HUES48 (cell line): ENCODE data around the gene YTHDF2.
"Not testable (repeated sequence)": the region's sequence is repeated elsewhere in the genome, so short reads cannot be mapped to it uniquely, and the experiment has no call there.

Experiments used
- H3K27ac ChIP-seq: one replicate; pipeline ENCODE4 v1.7.0; 2013; ENCODE audit warnings: low read depth, low read length, inconsistent platforms
- H3K27me3 ChIP-seq: 2 replicates; pipeline ENCODE4 v1.6.1; 2013; ENCODE audit warnings: mild to moderate bottlenecking, low read length; ENCODE audit not compliant: control insufficient read depth, insufficient read depth
- H3K36me3 ChIP-seq: 2 replicates; pipeline ENCODE4 v1.6.1; 2013; ENCODE audit warnings: low read length; ENCODE audit not compliant: control insufficient read depth, insufficient read depth
- H3K4me1 ChIP-seq: 2 replicates; pipeline ENCODE4 v1.6.1; 2013; ENCODE audit warnings: mild to moderate bottlenecking, low read length; ENCODE audit not compliant: control insufficient read depth, insufficient read depth
- H3K4me3 ChIP-seq: 2 replicates; pipeline ENCODE4 v1.5.1; 2013; ENCODE audit warnings: mild to moderate bottlenecking, low read depth, low read length
- H3K9ac ChIP-seq: 2 replicates; pipeline ENCODE4 v1.6.1; 2013; ENCODE audit warnings: mild to moderate bottlenecking, low read depth, low read length, moderate library complexity
- H3K9me3 ChIP-seq: 2 replicates; pipeline ENCODE4 v1.6.1; 2013; ENCODE audit warnings: low read length; ENCODE audit not compliant: control insufficient read depth, insufficient read depth

YTHDF2 gene

DNA sequence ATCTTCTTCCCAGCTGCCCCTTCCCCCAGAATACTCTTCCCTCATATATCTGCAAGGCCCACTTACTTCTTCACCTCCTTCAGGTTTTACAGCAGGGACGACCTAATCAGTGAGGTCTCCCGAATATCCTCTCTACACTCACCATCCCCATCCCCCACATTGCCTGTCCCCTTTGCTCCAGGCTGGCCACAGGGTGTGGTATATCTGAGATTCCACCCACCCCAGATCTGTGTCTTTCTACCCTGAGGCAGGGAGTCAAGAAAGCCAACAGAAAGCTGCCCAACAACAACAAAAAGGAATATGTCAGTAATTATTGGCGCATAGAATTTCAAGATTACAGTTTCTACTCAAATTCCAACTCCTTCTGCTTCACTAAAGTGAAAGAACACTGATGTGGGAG, 45.3 kb downstream of the YTHDF2 start:
- Histone ChIP-seq H3K4me1 (no peaks in the 10 kb centered on the region), H3K4me3 (no peak overlapping the region), H3K27ac (no peak overlapping the region), H3K9me3 (no peaks in the 10 kb centered on the region), H3K36me3 (no peaks in the 10 kb centered on the region), H3K27me3 (no peaks in the 10 kb centered on the region), H3K9ac (no peak overlapping the region)

DNA sequence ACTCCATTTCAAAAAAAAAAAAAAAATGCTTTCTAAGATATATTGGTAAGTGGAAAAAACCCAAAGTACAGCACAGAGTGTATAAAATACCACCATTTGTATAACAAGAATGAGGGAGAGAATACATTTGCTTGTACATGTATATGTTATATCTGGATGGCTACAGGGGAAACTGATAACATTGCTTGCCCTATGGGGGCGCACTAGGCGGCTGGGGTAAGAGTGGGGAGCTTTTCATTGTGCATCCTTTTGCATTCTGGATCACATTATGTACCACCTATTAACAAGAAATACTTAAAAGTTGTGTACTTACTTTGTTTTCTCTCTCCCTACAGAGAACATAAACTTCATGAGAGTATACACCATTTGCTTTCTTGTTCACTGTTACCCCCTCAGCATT, 46.6 kb downstream of the YTHDF2 start:
- no peaks in the 10 kb centered on the region for H3K36me3 ChIP-seq
- no peaks in the 10 kb centered on the region for H3K4me1 ChIP-seq
- no peak overlapping the region for H3K9ac ChIP-seq
- H3K27me3 ChIP-seq: no peaks in the 10 kb centered on the region
- no peaks in the 10 kb centered on the region for H3K9me3 ChIP-seq
- no peak overlapping the region for H3K4me3 ChIP-seq
- no peak overlapping the region for H3K27ac ChIP-seq

DNA sequence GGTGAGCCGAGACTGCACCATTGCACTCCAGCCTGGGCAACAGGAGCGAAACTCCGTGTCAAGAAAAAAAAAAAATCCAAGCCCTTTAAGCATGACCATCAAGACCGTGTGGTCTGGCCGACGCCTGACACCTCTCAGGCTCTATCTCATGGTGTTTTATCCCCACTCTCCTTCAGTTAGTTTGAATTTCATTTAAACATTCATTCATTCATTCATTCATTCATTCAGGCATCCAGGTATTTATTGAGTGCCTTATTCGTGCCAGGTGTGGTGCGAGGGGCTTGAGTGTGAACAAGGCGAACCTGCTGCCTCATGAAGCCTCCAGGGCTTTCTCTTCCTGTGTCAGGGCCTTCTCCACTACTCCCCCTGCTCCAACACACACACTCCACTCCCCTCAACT, 52.7 kb downstream of the YTHDF2 start:
- Histone ChIP-seq H3K4me1 (peaks cover 6% of the 10 kb centered on the region; the same call in 1 of the 2 replicates), H3K9me3 (no peaks in the 10 kb centered on the region), H3K9ac (no peak overlapping the region), H3K4me3 (no peak overlapping the region), H3K36me3 (no peaks in the 10 kb centered on the region), H3K27me3 (no peaks in the 10 kb centered on the region), H3K27ac (no peak overlapping the region)

DNA sequence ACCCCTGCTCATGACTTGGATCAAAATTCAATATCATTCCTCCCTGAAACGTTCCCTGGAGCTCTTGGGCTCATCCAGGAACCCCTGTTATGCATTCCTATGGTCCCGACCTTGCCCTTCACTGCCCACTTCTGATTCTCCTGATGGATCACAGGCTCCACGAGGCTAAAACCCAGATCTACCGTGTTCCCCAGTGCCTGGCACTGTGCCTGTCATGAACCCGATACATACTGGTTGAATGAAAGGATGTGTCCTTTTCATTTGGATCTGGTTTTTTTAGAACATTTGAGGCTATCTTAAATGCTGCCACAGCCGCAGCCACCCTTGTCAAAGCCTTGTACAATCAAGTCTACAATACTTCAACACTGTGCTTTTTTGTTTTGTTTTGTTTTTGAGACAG, 53.1 kb downstream of the YTHDF2 start:
- H3K4me3 ChIP-seq: no peak overlapping the region
- H3K9me3 ChIP-seq: no peaks in the 10 kb centered on the region
- H3K27me3 ChIP-seq: no peaks in the 10 kb centered on the region

DNA sequence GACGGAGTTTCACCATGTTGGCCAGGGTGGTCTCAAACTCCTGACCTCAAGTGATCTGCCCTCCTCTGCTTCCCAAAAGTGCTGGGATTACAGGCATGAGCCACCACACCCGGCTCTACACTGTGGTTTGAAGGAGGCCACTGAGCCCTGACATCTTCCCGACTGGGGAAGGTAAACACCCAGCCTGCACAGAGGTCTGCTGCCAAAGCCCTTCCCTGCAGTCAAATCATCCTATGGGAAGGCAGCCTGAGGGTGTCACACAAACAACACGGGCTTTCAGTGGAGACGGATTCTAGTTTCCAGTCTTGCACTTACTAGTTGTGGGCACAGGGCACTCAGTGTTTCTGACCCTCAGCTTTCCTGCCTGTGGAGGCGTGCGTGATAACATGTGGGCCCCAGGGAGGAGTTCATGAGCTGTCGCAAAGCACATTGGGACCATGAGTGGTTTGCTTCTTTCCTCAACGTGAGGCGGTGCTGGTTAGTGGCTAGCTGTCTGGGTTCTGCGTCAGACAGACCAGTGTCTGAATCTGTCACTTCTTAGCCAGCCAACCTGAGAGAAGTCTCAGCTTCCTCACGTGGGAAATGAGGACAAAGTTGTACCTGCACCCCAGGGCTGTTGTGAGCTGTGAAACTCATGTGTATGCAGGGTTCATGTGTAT, 53.8 kb downstream of the YTHDF2 start:
- Histone ChIP-seq H3K27ac (no peak overlapping the region), H3K27me3 (no peaks in the 10 kb centered on the region), H3K4me3 (no peak overlapping the region), H3K4me1 (peaks cover 6% of the 10 kb centered on the region; the same call in 1 of the 2 replicates), H3K36me3 (no peaks in the 10 kb centered on the region), H3K9ac (no peak overlapping the region), H3K9me3 (no peaks in the 10 kb centered on the region)

More for the DNA sequence above, 53.1 kb downstream of the YTHDF2 start:
- H3K36me3 ChIP-seq: no peaks in the 10 kb centered on the region
- H3K27ac ChIP-seq: no peak overlapping the region
- peaks cover 6% of the 10 kb centered on the region; the same call in 1 of the 2 replicates for H3K4me1 ChIP-seq
- no peak overlapping the region for H3K9ac ChIP-seq

DNA sequence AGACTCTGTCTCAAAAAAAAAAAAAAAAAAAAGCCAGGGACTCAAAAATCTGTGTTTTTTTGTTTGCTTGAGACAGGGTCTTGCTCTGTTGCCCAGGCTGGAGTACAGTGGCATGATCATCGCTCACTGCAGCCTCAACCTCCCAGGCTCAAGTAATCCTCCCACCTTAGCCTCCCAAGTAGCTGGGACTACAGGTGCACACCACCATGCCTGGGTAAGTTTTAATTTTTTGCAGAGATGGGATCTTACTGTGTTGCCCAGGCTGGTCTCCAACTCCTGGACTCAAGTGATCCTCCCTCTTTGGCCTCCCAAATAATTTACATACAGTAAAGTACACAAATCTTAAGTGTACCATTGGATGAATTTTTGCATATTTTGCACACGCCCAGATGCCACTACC, 55.2 kb downstream of the YTHDF2 start:
- H3K27me3 ChIP-seq, H3K27ac ChIP-seq, H3K4me3 ChIP-seq, H3K9me3 ChIP-seq, H3K36me3 ChIP-seq, H3K9ac ChIP-seq, H3K4me1 ChIP-seq: not testable (repeated sequence)

DNA sequence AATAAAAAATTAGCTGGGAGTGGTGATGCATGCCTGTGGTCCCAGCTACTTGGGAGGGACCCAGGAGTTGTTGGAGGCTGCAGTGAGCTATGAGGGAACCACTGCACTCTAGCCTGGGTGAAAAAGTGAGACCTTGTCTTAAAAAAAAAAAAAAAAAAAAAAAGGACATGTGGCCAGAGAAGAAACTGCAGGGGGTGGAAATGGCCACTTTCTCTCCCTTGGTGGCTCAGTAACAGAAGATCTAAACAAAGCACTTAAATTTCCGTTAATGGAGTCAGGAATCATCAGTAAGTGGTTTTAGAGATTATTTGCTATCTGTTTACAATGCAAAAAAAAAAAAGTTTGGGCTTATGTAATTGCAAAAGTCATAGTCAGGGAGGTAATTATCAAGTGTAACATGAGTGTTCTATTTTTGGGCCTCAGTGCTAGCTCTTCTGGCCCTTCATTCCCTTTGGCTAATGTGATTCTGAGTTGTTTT, 55.9 kb downstream of the YTHDF2 start:
- no peaks in the 10 kb centered on the region for H3K27me3 ChIP-seq
- H3K9ac ChIP-seq: no peak overlapping the region
- no peak overlapping the region for H3K27ac ChIP-seq
- peaks cover 6% of the 10 kb centered on the region; the same call in 1 of the 2 replicates for H3K4me1 ChIP-seq
- H3K36me3 ChIP-seq: no peaks in the 10 kb centered on the region
- H3K4me3 ChIP-seq: no peak overlapping the region
- no peaks in the 10 kb centered on the region for H3K9me3 ChIP-seq

DNA sequence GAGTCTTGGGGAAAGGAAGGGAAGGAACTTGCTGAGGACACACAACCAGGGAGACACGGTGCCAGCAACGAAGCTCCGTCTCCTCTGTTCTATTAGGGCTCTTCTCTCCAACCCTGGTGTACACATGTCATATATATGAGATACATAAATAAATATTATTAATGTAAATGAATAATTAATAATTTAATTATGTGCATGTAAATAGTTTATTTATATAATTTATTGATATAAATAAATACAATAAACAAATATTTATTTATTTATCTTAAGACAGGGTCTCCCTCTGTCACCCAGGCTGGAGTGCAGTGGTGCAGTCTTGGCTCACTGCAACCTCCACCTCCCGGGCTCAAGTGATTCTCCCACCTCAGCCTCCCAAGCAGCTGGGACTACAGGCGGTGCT, 57.8 kb downstream of the YTHDF2 start:
- not testable (repeated sequence) for H3K27ac ChIP-seq, H3K4me3 ChIP-seq, H3K9ac ChIP-seq, H3K27me3 ChIP-seq, H3K4me1 ChIP-seq, H3K36me3 ChIP-seq, H3K9me3 ChIP-seq

DNA sequence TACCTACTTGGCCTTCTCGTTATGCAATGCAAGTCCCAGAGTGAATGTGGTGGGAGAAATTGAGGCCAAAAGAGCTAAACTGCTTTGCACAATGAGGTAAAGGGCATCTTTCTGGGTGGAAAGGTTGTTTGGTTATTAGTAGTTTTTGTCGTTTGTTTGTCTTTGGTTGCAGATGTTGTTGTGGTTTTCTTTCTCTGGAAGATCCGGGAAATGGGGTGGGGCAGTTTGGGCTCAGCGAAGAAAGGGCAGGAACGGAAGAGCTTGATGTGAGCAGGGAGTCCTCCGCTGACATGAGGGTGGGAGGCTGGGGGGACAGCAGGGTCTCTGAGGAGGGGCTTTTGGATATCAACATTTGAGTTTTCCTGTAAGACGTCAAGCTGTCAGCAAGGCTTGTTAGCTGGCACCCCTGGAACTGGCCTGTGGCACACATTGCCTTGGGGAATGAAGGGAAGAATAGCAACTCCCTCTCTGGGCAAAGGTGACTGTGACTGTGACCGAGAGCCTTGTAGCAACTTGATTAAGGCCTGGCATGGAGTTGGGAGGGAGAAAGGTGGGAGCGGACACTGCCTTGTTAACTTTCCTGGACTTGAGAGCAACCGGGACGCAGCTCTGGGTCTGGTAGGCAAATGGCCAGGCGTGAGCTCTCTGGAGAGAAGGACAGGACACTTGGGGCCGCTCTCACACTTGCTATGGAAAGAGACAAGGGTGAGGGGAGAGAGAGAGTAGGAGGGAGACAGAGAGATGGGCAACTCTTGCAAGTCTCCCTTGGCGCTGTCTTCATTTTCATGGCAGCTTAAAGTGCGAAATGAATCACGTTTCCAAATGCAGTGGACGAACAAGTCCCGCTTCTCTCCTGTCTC, 59.8 kb downstream of the YTHDF2 start:
- no peaks in the 10 kb centered on the region for H3K36me3 ChIP-seq
- no peak overlapping the region for H3K4me3 ChIP-seq
- H3K27me3 ChIP-seq: no peaks in the 10 kb centered on the region
- peaks cover 6% of the 10 kb centered on the region; the same call in 1 of the 2 replicates for H3K4me1 ChIP-seq
- no peaks in the 10 kb centered on the region for H3K9me3 ChIP-seq
- no peak overlapping the region for H3K27ac ChIP-seq
- no peak overlapping the region for H3K9ac ChIP-seq

DNA sequence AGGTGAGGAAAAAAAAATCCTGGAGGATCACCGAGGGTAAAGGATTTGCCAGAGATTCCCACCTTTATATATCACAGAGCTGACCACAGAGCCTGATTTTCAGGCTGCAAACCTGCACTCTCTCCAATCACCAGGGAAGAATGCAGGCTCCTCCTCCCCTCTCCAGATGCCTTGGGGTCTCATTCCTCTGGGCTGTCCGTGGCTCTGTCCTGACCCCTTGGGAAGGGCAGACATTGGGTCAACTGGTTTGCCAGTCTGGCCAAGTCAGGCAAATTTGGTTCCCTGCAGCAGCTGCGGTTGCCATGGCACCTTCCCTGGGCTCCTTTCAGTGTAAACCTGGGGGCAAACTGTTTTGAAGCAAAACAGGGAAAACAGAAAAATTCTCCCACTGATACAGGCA, 63.6 kb downstream of the YTHDF2 start:
- Histone ChIP-seq H3K27me3 (no peaks in the 10 kb centered on the region), H3K4me3 (no peak overlapping the region), H3K4me1 (peaks cover 5% of the 10 kb centered on the region; the same call in 1 of the 2 replicates), H3K9ac (no peak overlapping the region), H3K27ac (no peak overlapping the region), H3K9me3 (no peaks in the 10 kb centered on the region), H3K36me3 (no peaks in the 10 kb centered on the region)

DNA sequence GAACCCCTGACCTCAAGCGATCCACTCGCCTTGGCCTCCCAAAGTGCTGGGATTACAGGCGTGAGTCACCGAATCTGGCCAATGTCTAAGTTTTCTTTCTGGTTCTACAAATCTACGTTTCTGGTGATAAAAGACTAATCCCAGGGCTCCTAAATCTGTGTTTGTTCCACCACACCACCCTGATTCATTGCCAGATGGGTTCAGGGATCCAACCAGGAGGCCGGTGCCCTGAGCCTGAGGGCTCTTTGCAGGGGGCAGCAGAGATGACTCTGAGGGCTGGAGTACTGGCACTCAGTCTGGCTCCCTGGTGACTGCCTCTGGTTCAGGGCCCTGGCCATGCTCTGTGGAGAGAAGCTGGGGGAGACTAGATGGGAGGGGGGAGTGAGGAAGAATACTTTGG, 64.7 kb downstream of the YTHDF2 start:
- Histone ChIP-seq H3K27me3 (no peaks in the 10 kb centered on the region), H3K4me1 (peaks cover 5% of the 10 kb centered on the region; the same call in 1 of the 2 replicates), H3K9ac (no peak overlapping the region), H3K9me3 (no peaks in the 10 kb centered on the region), H3K36me3 (no peaks in the 10 kb centered on the region), H3K27ac (no peak overlapping the region), H3K4me3 (no peak overlapping the region)
